SHP77 (cell line): Measurements from ENCODE around the gene FYN.
"Not testable (repeated sequence)": the region's sequence is repeated elsewhere in the genome, so short reads cannot be mapped to it uniquely, and the experiment has no call there.

Experiments used
- DNase-seq, 2 experiments: peaks; one replicate each; lab custom pipeline; 2025; lab: John Stamatoyannopoulos, UW

Gene FYN

GRCh38 chr6:111680811-111681609, 192.2 kb downstream of the FYN start:
- not testable (repeated sequence) for DNase-seq

- DNase-seq: no peak
Observed at GRCh38 chr6:111680015-111680712, 193.1 kb downstream of the FYN start.

- no peak for DNase-seq
Observed at GRCh38 chr6:111679126-111679858, 194.0 kb downstream of the FYN start.

GRCh38 chr6:111677249-111677990, 195.8 kb downstream of the FYN start:
- DNase-seq: no peak

- no peak for DNase-seq
Observed at GRCh38 chr6:111676383-111676782, 196.9 kb downstream of the FYN start.

GRCh38 chr6:111674883-111675282, 198.4 kb downstream of the FYN start:
- no peak for DNase-seq

- no peak for DNase-seq
Observed at GRCh38 chr6:111674413-111674812, 198.8 kb downstream of the FYN start.

GRCh38 chr6:111673937-111674336, 199.3 kb downstream of the FYN start:
- no peak for DNase-seq

GRCh38 chr6:111673532-111673931, 199.7 kb downstream of the FYN start:
- no peak for DNase-seq

GRCh38 chr6:111672761-111673450, 200.3 kb downstream of the FYN start:
- DNase-seq: no peak

- no peak for DNase-seq
Observed at GRCh38 chr6:111669326-111669725, 203.9 kb downstream of the FYN start.

- no peak for DNase-seq
Observed at GRCh38 chr6:111668410-111668809, 204.8 kb downstream of the FYN start.

GRCh38 chr6:111667931-111668330, 205.3 kb downstream of the FYN start:
- no peak for DNase-seq

- no peak for DNase-seq
Observed at GRCh38 chr6:111666847-111667246, 206.4 kb downstream of the FYN start.

GRCh38 chr6:111664565-111665030, 208.7 kb downstream of the FYN start:
- DNase-seq: no peak

GRCh38 chr6:111663692-111664564, 209.3 kb downstream of the FYN start:
- no peak for DNase-seq

- DNase-seq: no peak
Observed at GRCh38 chr6:111662794-111663593, 210.3 kb downstream of the FYN start.

- DNase-seq: no peak
Observed at GRCh38 chr6:111662072-111662793, 211.0 kb downstream of the FYN start.

- no peak for DNase-seq
Observed at GRCh38 chr6:111661541-111662061, 211.7 kb downstream of the FYN start.
